GM12878 (cell line): ENCODE data around the gene C17orf58. TPM values are rescaled to one million over a fixed set of nuclear protein-coding genes. Genes with fewer than 3 reads are reported as not detected.

Experiments
- CBX3 ChIP-seq: fragments of 200-600 bp; sonication (generic); IDR thresholded peaks from 2 replicates; pipeline ENCODE4 v1.6.1; 2016; ENCODE audit warnings: low read depth, borderline replicate concordance
- IKZF1 ChIP-seq: fragments of 450-650 bp; conservative IDR thresholded peaks from 2 replicates; pipeline ENCODE4 v1.6.1; 2017; ENCODE audit warnings: antibody characterized with exemption, mild to moderate bottlenecking
- MYB ChIP-seq: fragments of 150-350 bp; IDR thresholded peaks from 2 replicates; pipeline ENCODE4 v1.6.1; 2014; ENCODE audit warnings: mild to moderate bottlenecking, low read depth, low read length, borderline replicate concordance
- NR2C2 ChIP-seq: IDR thresholded peaks from 2 replicates; pipeline ENCODE4 v1.6.1; 2011; ENCODE audit warnings: borderline replicate concordance, low read depth; ENCODE audit not compliant: control insufficient read depth, insufficient read length
- SP1 ChIP-seq: IDR thresholded peaks from one replicate; pipeline ENCODE4 v1.6.1; 2011; ENCODE audit warnings: low read depth, low read length
- SUPT20H ChIP-seq: IDR thresholded peaks from 2 replicates; pipeline ENCODE4 v1.6.1; 2011; ENCODE audit warnings: low read depth, mild to moderate bottlenecking, low read length, moderate library complexity, borderline replicate concordance; ENCODE audit not compliant: control insufficient read depth
- ZZZ3 ChIP-seq: IDR thresholded peaks from 2 replicates; pipeline ENCODE4 v1.6.1; 2011; ENCODE audit warnings: low read depth; ENCODE audit not compliant: control insufficient read depth, insufficient read length
- polyA plus RNA-seq, 11 experiments: library from polyadenylated mRNA; depleted of rRNA in 4 of 11; unstranded in 6 of 11; stranded (reverse) in 5 of 11; fragments of >200 nt; fragmentation: Nextera tagmentation in 4 of 11; fragmentation: Illumina TruSeq in 1 of 11; extraction: Ambion mirVana in 4 of 11; extraction: Trizol in 1 of 11; gene quantifications; 1 replicate in 1 of 11; 2 replicates in 10 of 11; pipeline versions ENCODE4 v1.2.1 to v1.2.3, GENCODE V29; 2011 to 2016; ENCODE audit warnings: inconsistent platforms in 2 of 11, missing spikeins in 2 of 11, low read depth in 1 of 11
- total RNA-seq, 4 experiments: library from RNA; depleted of rRNA in 3 of 4; stranded (reverse); fragments of >200 nt in 3 of 4; fragmentation: Illumina TruSeq in 1 of 4; extraction: Trizol in 1 of 4; gene quantifications; 2 replicates each; pipeline versions ENCODE4 v1.2.1 to v1.2.3, GENCODE V29; 2013 to 2021
- TF ChIP-seq, protein P1 (sequence below): fragments of 150-350 bp; IDR thresholded peaks from 2 replicates; pipeline ENCODE4 v1.6.1; 2016; ENCODE audit warnings: low read depth, low read length
- TF ChIP-seq, protein P2 (sequence below): fragments of 450-650 bp; IDR thresholded peaks from 2 replicates; pipeline ENCODE4 v1.6.1; 2018; ENCODE audit warnings: borderline replicate concordance, mild to moderate bottlenecking; ENCODE audit not compliant: partially characterized antibody
- TF ChIP-seq, protein P3 (sequence below): IDR thresholded peaks from 2 replicates; pipeline ENCODE4 v1.6.1; 2011; ENCODE audit warnings: low read depth, mild to moderate bottlenecking, low read length, moderate library complexity, borderline replicate concordance; ENCODE audit errors: extremely low read depth
- TF ChIP-seq, protein P4 (sequence below): IDR thresholded peaks from 2 replicates; pipeline ENCODE4 v1.6.1; 2012; ENCODE audit warnings: low read depth, low read length, improper control_type of control experiment
- TF ChIP-seq, protein P5 (sequence below): IDR thresholded peaks from 2 replicates; pipeline ENCODE4 v1.6.1; 2012; ENCODE audit warnings: low read depth, low read length, improper control_type of control experiment
- TF ChIP-seq, protein P6 (sequence below): IDR thresholded peaks from 2 replicates; pipeline ENCODE4 v1.6.1; 2012; ENCODE audit warnings: low read length, inconsistent platforms
- TF ChIP-seq, protein P7 (sequence below): fragments of 450-650 bp; IDR thresholded peaks from 2 replicates; pipeline ENCODE4 v1.6.1; 2017; ENCODE audit warnings: low read depth, mild to moderate bottlenecking, moderate library complexity

Gene C17orf58
- total and polyA plus RNA-seq, 10 of the 15 experiments (the other 5 are each of a cell fraction or from before 2014, with no cell fraction given), result 3.3 to 12.3 (median 6.2) TPM

DNA sequence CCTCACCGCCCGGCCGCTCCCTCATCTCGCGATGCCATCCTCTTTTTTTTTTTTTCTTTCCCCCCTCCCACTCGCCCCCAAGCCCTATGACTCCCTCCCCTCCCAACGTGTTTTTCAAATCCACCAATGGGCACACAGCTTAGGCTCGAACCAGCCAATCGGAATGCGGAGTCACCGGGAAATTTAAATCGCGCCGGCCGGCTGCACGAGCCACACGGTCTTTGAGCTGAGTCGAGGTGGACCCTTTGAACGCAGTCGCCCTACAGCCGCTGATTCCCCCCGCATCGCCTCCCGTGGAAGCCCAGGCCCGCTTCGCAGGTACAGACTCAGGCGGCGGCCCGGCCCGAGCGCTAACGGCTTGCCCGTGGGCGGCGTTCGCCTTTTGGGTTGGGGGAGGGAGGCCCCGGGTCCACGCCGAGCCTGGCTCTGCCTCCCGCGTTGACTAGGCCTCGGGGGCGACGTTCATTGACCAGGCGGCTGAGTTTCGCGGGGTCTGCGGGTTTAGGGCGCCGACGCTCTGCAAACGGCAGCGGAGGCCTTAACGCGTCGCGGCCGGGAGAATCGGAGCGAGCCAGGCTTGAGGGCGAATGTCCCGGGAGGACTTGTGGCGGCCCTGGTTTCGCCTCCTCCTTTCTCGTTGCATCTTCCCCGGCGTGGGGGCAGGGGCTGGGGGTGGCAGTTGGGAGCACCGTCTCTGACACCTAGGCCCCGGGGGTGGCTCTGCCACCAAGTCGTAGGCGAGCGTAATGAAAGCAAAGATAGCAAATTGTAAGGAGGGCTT, 39.4 kb upstream of the C17orf58 start, which contains the start of gene KPNA2 (continued):
- TF ChIP-seq, protein P1, sequence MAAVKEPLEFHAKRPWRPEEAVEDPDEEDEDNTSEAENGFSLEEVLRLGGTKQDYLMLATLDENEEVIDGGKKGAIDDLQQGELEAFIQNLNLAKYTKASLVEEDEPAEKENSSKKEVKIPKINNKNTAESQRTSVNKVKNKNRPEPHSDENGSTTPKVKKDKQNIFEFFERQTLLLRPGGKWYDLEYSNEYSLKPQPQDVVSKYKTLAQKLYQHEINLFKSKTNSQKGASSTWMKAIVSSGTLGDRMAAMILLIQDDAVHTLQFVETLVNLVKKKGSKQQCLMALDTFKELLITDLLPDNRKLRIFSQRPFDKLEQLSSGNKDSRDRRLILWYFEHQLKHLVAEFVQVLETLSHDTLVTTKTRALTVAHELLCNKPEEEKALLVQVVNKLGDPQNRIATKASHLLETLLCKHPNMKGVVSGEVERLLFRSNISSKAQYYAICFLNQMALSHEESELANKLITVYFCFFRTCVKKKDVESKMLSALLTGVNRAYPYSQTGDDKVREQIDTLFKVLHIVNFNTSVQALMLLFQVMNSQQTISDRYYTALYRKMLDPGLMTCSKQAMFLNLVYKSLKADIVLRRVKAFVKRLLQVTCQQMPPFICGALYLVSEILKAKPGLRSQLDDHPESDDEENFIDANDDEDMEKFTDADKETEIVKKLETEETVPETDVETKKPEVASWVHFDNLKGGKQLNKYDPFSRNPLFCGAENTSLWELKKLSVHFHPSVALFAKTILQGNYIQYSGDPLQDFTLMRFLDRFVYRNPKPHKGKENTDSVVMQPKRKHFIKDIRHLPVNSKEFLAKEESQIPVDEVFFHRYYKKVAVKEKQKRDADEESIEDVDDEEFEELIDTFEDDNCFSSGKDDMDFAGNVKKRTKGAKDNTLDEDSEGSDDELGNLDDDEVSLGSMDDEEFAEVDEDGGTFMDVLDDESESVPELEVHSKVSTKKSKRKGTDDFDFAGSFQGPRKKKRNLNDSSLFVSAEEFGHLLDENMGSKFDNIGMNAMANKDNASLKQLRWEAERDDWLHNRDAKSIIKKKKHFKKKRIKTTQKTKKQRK, result no peak
- no peak for TF ChIP-seq NR2C2
- no peak for TF ChIP-seq ZZZ3
- TF ChIP-seq MYB, result no peak
- TF ChIP-seq, protein P2, sequence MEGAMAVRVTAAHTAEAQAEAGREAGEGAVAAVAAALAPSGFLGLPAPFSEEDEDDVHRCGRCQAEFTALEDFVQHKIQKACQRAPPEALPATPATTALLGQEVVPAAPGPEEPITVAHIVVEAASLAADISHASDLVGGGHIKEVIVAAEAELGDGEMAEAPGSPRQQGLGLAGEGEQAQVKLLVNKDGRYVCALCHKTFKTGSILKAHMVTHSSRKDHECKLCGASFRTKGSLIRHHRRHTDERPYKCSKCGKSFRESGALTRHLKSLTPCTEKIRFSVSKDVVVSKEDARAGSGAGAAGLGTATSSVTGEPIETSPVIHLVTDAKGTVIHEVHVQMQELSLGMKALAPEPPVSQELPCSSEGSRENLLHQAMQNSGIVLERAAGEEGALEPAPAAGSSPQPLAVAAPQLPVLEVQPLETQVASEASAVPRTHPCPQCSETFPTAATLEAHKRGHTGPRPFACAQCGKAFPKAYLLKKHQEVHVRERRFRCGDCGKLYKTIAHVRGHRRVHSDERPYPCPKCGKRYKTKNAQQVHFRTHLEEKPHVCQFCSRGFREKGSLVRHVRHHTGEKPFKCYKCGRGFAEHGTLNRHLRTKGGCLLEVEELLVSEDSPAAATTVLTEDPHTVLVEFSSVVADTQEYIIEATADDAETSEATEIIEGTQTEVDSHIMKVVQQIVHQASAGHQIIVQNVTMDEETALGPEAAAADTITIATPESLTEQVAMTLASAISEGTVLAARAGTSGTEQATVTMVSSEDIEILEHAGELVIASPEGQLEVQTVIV, result peak; percentile 18
- TF ChIP-seq, protein P3, sequence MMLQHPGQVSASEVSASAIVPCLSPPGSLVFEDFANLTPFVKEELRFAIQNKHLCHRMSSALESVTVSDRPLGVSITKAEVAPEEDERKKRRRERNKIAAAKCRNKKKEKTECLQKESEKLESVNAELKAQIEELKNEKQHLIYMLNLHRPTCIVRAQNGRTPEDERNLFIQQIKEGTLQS, result no peak
- no peak for TF ChIP-seq CBX3
- peak; percentile 61 for TF ChIP-seq IKZF1
- TF ChIP-seq, protein P4, sequence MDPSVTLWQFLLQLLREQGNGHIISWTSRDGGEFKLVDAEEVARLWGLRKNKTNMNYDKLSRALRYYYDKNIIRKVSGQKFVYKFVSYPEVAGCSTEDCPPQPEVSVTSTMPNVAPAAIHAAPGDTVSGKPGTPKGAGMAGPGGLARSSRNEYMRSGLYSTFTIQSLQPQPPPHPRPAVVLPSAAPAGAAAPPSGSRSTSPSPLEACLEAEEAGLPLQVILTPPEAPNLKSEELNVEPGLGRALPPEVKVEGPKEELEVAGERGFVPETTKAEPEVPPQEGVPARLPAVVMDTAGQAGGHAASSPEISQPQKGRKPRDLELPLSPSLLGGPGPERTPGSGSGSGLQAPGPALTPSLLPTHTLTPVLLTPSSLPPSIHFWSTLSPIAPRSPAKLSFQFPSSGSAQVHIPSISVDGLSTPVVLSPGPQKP, result no peak
- TF ChIP-seq, protein P5, sequence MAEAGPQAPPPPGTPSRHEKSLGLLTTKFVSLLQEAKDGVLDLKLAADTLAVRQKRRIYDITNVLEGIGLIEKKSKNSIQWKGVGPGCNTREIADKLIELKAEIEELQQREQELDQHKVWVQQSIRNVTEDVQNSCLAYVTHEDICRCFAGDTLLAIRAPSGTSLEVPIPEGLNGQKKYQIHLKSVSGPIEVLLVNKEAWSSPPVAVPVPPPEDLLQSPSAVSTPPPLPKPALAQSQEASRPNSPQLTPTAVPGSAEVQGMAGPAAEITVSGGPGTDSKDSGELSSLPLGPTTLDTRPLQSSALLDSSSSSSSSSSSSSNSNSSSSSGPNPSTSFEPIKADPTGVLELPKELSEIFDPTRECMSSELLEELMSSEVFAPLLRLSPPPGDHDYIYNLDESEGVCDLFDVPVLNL, result peak; percentile 91
- TF ChIP-seq, protein P6, sequence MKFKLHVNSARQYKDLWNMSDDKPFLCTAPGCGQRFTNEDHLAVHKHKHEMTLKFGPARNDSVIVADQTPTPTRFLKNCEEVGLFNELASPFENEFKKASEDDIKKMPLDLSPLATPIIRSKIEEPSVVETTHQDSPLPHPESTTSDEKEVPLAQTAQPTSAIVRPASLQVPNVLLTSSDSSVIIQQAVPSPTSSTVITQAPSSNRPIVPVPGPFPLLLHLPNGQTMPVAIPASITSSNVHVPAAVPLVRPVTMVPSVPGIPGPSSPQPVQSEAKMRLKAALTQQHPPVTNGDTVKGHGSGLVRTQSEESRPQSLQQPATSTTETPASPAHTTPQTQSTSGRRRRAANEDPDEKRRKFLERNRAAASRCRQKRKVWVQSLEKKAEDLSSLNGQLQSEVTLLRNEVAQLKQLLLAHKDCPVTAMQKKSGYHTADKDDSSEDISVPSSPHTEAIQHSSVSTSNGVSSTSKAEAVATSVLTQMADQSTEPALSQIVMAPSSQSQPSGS, result no peak
- TF ChIP-seq, protein P7, sequence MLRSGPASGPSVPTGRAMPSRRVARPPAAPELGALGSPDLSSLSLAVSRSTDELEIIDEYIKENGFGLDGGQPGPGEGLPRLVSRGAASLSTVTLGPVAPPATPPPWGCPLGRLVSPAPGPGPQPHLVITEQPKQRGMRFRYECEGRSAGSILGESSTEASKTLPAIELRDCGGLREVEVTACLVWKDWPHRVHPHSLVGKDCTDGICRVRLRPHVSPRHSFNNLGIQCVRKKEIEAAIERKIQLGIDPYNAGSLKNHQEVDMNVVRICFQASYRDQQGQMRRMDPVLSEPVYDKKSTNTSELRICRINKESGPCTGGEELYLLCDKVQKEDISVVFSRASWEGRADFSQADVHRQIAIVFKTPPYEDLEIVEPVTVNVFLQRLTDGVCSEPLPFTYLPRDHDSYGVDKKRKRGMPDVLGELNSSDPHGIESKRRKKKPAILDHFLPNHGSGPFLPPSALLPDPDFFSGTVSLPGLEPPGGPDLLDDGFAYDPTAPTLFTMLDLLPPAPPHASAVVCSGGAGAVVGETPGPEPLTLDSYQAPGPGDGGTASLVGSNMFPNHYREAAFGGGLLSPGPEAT, result no peak
- TF ChIP-seq SUPT20H, result no peak
- peak; percentile 79 for TF ChIP-seq SP1
